Middle frontal gyrus (tissue), 1 donor: Measurements from ENCODE around the gene STON2.

Experiments used
- DNase-seq: peaks from one replicate; pipeline ENCODE4 v3.0.0-alpha.2; 2015; ENCODE audit warnings: low spot score; ENCODE audit errors: extremely low spot score

Gene STON2

GRCh38 chr14:81305065-81305464 lies 95.1 kb downstream of the STON2 start:
- DNase-seq, result no peak

GRCh38 chr14:81303258-81303935 lies 96.7 kb downstream of the STON2 start:
- DNase-seq, result no peak

GRCh38 chr14:81302638-81303037 lies 97.5 kb downstream of the STON2 start:
- no peak for DNase-seq

GRCh38 chr14:81301813-81302212 lies 98.3 kb downstream of the STON2 start:
- DNase-seq, result no peak

- DNase-seq, result no peak
These were observed 98.8 kb downstream of the STON2 start for GRCh38 chr14:81301371-81301770.

DNA sequence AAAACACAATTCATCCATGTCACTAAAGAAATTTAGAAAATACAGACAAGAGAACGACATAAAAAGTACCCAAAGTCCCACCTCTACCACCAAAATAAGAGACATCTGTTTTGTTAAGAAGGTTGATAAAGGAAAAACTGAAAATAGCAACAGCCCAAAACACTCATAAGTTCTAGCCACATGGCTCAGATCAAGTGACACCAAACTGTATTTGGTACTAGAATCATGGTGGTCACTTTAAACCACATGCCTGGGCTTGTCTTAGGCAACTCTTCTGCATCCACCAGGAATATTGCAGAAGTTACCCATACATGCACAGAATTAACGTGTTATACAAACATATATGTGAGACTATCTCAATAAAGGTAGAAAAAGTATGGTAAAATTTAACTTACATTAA lies 101.2 kb downstream of the STON2 start:
- no peak for DNase-seq

- DNase-seq, result no peak
These were observed 102.0 kb downstream of the STON2 start for GRCh38 chr14:81298122-81298521.

DNA sequence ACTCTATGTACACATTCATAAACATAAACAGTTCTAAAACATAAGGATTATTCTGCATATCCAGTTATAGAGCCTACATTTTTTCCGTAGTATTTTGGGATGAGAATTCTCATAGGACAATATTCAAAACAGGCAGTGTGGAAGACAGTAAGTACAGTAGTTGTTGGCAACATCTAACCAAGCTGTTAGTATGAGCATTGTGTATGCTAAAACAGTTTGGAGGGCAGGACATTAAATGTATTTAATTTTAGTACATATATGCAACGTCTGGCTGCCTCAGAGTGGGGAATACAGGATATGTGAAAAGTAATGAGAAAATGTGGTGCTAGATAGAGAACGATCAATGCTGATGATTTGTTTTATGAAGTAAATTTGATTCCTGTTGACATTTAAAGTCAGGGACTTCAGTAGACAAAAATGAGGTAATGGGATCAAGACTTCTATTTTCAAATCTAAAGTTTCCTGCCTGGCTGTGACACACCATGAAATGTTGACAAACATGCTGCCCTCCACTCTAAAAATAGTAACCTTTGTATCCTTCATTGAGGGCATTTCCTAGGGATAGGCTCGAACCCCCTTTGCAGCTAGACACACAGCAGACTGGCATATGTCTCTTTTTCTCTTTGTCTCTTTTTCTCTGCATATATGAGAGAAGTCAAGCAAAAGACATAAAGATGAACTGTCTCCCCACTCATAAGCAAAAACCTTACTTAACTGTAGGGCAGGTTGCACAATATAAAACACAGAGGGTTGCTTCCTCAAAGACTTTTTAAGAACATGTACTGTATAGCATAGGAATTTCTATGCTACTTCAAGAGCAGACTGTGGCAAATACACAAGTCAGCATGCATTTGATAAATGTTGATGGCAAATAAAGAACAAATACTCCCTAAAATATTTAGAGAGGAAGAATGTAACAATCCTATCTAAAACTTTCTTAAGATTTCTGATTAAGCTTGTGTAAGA lies 103.9 kb downstream of the STON2 start:
- DNase-seq, result no peak

- DNase-seq, result no peak
These were observed 110.6 kb downstream of the STON2 start for GRCh38 chr14:81289516-81289915.

- no peak for DNase-seq
These were observed 113.4 kb downstream of the STON2 start for GRCh38 chr14:81286574-81287370.

DNA sequence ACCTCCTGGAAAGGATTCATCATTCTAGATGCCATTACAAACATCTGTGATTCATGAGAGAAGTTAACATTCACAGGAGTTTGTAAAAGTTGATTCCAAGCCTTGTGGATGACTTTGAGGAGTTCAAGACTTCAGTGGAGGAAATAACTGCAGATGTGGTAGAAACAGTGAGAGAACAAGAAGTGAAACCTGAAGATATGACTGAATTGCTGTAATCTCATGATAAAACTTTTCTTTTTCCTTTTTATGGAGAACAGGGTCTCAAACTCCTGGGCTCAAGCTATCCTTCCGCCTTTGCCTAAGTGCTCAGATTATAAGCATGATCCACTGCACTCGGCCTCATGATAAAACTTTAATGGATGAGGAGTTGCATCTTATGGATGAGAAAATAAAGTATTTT lies 114.9 kb downstream of the STON2 start:
- DNase-seq, result no peak

DNA sequence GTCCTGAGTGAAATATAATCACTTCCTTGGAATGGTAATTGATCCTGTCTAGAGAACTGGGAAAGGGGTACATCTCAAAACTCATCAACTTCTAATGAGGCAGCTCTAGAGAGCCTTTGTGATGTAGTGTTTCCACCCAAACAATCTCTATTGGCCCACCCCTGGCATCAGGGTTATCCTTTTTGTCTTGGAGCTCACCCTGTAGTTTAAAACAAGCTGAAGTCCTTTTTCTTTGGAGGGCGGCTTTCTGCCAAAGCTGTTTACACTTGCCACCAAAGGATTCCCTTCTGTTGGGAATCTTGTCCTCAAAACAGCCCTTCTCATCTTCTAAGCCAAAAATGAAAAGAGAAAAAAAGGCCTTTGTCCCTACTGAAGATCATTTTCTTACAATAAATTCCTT lies 118.8 kb downstream of the STON2 start:
- no peak for DNase-seq

DNA sequence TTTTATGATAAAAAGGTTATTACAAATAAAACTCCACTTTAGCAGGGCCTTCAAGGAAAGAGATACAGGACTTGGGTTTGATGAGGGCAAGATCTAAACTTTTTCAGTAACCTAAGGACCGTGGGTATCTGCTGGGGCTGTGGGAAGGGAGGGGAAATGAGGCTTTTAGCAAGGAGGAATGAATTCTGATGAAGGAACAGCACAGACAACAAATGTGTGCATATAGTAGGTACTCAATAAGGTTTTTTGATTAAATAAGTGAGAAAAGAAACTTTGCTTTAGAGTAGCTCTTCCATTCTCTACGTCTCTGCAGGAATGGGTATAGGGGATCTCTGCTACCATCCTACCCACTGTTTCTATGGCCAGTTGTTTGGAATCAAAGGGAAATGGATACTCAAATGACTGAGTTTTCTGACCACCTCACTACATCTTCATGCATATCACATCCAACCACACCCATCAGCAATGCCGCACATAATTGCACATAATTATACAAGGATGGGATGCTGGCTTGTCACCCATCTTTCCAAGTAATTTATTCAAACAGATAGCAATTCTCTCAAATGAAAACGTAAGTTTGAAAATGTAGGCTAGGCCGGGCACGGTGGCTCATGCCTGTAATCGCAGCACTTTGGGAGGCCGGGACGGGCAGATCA lies 119.9 kb downstream of the STON2 start:
- no peak for DNase-seq

- DNase-seq, result no peak
These were observed 123.0 kb downstream of the STON2 start for GRCh38 chr14:81277096-81277495.

DNA sequence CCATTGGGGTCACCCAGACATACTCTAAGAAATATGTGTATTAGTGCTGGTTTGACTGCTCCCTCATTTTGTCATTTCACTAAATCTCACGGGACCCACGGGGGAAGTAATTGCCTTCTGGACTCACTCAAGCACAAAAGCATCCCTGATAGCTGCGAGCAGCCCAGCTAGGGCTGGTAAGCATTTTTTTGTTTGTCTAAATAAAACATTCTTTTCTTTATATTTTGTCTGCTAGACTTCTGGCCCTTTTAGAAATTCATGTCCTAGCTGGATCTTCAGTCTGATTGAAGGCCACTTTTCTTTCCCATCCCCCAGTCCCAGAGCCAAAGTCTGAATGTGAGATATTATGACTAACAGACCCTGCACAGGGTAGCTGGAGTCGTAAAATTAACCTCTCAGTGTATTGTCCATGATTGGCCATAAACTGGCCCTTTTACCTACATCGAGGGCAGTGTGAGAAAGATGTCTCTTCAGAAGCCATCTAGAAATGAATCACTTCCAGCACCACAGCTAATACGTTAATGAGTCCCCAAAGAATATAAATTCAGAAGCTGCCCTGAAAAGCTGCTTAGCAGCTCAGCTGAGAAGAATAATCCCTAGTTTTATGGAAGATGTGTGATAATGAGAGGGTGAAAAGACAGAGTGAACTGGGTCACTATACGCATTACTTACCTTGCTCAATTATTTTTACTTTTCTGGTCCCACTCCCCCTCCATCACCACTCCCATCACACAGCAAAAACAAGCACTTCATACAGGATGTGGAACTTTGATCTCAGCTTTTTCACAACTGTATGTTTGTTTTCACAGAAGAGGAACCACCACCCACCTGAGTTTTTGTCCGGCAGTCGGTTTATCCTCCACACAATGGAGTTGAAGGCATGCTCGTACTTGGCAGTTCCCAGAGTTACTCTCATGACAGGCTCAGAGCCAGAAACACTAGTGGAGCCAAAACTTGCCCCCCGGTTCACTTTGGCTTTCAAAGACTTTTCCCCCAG lies 123.8 kb downstream of the STON2 start:
- DNase-seq, result no peak

GRCh38 chr14:81275305-81276072 lies 124.6 kb downstream of the STON2 start:
- no peak for DNase-seq

DNA sequence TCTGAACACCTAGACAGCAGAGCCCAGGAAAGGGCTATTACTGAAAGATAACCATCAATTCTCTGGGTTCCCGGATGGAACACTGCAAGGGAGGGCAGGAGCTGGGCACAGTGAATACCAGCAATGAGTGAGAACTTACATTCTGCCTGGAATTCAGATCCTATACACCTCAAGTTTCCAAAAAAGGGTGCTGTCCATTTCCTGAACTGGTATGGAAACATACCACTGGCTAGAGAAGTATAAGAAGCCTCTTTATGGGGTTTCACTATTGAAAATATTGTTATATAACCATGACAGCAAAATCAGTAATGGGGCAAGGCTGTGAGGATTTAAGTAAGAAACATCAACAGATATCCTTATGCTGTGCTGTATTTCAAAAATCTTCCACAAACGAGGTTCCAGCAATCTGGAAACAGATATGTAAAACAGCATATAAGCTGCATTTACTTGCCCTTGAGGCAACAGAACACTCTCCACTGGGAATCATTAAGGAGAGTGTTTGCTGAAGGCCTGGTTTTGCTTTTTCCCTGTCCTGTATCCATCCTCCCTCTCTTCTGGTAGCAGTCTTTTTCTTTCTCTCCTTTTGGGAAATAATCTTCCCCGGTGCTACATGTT lies 126.1 kb downstream of the STON2 start:
- DNase-seq, result no peak

DNA sequence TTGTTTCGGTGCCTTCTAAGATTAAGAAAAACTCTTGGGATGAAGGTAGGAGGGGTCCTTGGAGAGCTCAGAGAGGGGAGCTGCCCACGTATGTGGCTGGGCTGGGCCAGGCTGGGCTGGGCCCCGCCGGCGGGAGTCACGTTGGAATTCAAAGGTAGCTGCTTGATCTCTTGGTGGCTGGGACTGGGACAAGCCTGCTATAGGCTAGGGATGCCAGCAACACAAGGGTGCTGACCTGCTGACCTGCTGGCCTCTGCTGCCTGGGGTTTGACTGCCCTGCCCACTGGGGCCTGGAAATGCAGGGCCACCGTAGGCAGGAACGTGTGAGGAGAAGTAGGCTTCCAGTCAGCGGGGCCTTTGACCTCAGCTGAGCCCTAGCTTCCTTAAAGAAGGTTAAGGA lies 126.6 kb downstream of the STON2 start:
- DNase-seq, result no peak

DNA sequence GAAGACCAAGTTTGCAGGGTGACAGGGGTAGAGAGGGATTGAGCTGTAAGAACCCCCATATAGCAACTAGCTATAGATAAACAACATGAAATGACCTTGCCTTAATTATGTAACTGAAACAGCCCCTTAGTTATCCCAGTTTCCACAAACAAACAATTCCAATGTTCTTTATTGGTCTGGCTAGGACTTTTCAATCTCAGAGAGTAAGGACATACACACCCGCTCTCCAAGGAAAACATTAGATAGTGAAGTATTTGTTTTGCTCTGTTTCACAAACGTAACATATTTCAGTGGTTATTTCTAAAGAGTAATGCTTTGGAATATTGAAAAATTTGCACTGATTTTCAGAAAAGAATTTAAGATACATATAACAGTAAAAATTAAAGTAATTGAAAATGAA lies 127.8 kb downstream of the STON2 start:
- no peak for DNase-seq
